ENCODE measurements around the gene DLX6. TPM values are rescaled to one million over a fixed set of nuclear protein-coding genes. Genes with fewer than 3 reads are reported as not detected.

DLX6 gene
- total RNA-seq, 4 donors from 2014 or later: 0.98 to 3.0 (median 1.1) TPM

DNA sequence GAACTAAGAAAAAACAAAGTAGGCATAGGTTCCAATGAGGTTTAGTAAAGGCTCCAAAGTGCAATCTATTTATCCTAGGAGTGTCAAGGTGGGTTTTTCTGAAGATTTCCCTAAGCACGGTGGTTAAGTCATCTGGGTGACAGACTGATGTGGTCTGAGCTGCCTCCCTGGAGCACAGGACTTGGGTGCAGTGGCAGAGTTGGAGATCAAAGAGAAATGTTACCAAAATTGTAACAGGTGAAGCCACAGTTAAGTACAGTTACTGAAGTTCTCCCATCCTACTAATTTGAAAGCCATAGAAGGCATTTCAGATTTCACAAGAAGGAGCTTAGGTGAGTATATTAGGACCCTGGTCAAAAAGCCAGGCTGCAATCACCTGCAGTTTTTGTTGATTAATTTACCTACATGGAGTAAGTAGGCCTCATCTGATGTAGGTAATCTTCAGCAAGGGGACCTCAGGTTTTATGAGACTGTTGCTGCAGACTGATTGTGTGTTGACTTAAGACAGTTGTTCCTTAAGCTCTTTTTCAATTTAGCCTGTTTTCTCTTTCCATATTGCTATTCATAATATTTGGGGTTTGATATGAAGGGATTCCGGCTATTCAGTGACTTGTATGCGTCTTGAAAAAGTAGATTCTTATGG is 3.0 kb downstream of the DLX6 start:
- WGBS: 96% methylated on average over 3 of the region's 3 CpGs
- H3K27ac ChIP-seq: no peak overlapping the region
- peaks cover 100% of the 10 kb centered on the region for H3K27me3 ChIP-seq
- no peaks in the 10 kb centered on the region for H3K36me3 ChIP-seq
- TF ChIP-seq CTCF (IDR thresholded peaks at IDR 0.05): no peak
- H3K9me3 ChIP-seq: no peaks in the 10 kb centered on the region
- H3K4me3 ChIP-seq: no peak overlapping the region
- peaks cover 34% of the 10 kb centered on the region for H3K4me1 ChIP-seq
- no peak for DNase-seq (ENCODE audit: low spot score in 2 of 2)

- Histone ChIP-seq H3K4me3 (no peak overlapping the region), H3K27me3 (peaks cover 100% of the 10 kb centered on the region), H3K36me3 (no peaks in the 10 kb centered on the region), H3K4me1 (peaks cover 18% of the 10 kb centered on the region), H3K9me3 (no peaks in the 10 kb centered on the region), H3K27ac (no peak overlapping the region)
- no peak for DNase-seq (ENCODE audit: low spot score in 2 of 2)
- 43% methylated on average over 18 of the region's 18 CpGs for WGBS
- no peak for TF ChIP-seq POLR2AphosphoS5 (IDR thresholded peaks at IDR 0.05)
- no peak for TF ChIP-seq POLR2A (IDR thresholded peaks at IDR 0.05)
- no peak for TF ChIP-seq EP300 (IDR thresholded peaks at IDR 0.05)
- TF ChIP-seq CTCF (IDR thresholded peaks at IDR 0.05): no peak
Observed at GRCh38 chr7:97009753-97010732, 4.7 kb downstream of the DLX6 start.

DNA sequence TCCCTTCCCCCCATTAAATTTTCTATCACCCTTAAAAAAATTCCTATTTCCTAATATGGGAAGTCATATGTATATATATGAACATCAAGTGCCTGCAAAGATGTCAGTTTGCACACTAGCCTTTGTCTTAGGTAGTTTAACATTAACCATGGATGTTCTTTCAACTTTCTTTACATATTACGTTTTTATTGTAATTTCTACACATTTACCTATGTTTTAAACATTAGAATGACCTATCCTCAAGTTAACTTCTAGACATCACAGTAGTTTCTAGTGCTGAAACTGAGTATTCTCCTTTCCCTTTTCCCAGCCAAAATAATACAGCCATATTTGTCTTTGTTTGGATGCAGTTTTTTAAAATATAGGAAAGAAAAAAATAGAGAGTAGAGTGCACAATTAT is 5.8 kb downstream of the DLX6 start:
- H3K4me1 ChIP-seq: peaks cover 8% of the 10 kb centered on the region
- H3K27ac ChIP-seq: no peak overlapping the region
- no peaks in the 10 kb centered on the region for H3K36me3 ChIP-seq
- TF ChIP-seq EP300 (IDR thresholded peaks at IDR 0.05) (no peak), CTCF (IDR thresholded peaks at IDR 0.05) (no peak), POLR2AphosphoS5 (IDR thresholded peaks at IDR 0.05) (no peak), POLR2A (IDR thresholded peaks at IDR 0.05) (no peak)
- no peak for DNase-seq (ENCODE audit: low spot score in 2 of 2)
- no peak overlapping the region for H3K4me3 ChIP-seq
- peaks cover 100% of the 10 kb centered on the region for H3K27me3 ChIP-seq
- WGBS: 42% methylated on average over 1 of the region's 1 CpG
- H3K9me3 ChIP-seq: no peaks in the 10 kb centered on the region

DNA sequence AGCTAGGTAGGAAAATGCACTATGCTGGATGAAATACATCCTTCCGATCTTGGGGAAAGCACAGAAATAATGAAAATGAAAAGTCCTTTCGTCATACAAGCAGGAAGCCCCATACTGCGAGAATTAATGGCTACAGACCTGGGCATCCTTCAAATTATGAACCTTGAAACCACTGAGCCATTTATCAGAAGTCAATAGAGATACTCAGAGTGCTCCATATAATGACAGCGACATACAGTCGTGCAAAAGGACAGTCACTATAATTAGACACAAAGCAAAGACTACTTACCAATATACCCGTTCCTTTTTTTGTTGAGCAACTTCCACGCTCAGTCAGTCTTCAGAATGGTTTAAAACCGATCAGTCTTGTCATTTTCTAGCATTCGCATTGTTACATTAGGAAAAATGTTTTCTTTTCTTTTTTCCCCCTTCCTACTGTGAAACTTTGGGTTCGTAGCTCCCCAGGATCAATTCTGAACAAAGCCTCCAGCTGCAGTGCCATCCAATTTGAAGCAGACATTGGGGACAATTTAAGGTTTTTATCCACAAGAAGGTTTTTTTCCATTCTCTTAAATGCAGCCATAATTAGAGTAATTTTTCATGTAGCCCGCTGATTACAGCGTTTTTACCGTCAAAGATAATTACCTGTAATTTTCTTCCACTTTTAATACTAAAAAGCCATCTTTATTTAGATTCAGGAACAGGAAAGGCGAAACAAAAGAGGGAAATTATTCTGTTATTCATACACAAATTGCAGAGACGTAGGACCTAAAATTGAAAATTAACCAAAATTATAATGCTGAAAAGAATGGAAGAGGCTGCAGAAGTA is 6.4 kb downstream of the DLX6 start:
- no peaks in the 10 kb centered on the region for H3K36me3 ChIP-seq
- no peaks in the 10 kb centered on the region for H3K9me3 ChIP-seq
- peaks cover 100% of the 10 kb centered on the region for H3K27me3 ChIP-seq
- H3K27ac ChIP-seq: no peak overlapping the region
- TF ChIP-seq EP300 (IDR thresholded peaks at IDR 0.05) (no peak), POLR2AphosphoS5 (IDR thresholded peaks at IDR 0.05) (no peak), POLR2A (IDR thresholded peaks at IDR 0.05) (no peak)
- 47% methylated on average over 15 of the region's 15 CpGs for WGBS
- DNase-seq (ENCODE audit: low spot score in 2 of 2): no peak
- H3K4me3 ChIP-seq: no peak overlapping the region
- peaks cover 8% of the 10 kb centered on the region for H3K4me1 ChIP-seq

DNA sequence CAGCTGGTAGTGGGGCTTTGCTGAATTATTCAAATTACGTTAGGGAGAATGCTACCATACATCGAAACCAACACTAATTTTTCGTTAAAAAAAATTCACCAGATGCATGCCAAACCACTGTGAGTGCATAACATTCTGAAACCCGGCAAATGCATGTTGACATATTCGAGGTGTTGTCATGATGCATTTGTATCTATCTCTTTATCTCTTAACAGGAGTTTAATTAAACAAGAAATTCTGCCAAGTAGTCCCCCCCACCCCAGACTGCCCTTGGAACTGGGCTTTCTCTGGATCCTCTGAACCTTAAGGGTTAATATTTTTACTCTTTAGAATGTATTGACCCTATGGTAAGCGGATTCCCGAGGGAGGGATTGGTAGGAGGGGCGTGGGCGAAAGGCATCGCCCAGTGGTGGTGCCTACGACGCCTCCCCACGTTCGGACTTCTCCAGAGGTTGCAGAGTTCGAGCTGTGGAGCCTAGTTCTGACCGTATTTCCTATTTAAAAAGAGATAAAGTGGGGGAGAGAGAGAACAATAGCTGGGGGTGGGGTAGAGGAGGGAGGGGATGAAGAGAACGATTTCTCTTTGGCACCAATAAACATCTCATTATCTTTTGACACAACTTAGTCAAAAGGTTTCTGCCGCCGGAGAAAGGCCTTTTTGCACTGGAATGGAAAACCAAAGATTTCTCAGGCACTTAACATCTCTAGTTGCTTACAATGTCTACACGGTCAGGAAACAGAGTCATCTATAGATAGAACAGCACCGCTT is 7.2 kb downstream of the DLX6 start:
- Histone ChIP-seq H3K27ac (no peak overlapping the region), H3K9me3 (no peaks in the 10 kb centered on the region), H3K27me3 (peaks cover 100% of the 10 kb centered on the region), H3K4me1 (peaks cover 14% of the 10 kb centered on the region), H3K4me3 (no peak overlapping the region), H3K36me3 (no peaks in the 10 kb centered on the region)
- TF ChIP-seq POLR2A (IDR thresholded peaks at IDR 0.05): no peak
- no peak for TF ChIP-seq CTCF (IDR thresholded peaks at IDR 0.05)
- TF ChIP-seq POLR2AphosphoS5 (IDR thresholded peaks at IDR 0.05): no peak
- no peak for TF ChIP-seq EP300 (IDR thresholded peaks at IDR 0.05)
- DNase-seq (ENCODE audit: low spot score in 2 of 2): no peak
- 25% methylated on average over 21 of the region's 21 CpGs for WGBS
